Activated CD8-positive, alpha-beta memory T cell treated with anti-CD3 and anti-CD28 coated beads, Interleukin-2, amount 10 ng/mL, durations not matched to agents 7 days and 5 days (primary cell): ENCODE measurements around the gene TMED5. TPM values are rescaled to one million over a fixed set of nuclear protein-coding genes. Genes with fewer than 3 reads are reported as not detected.

Experiments
- ATAC-seq: fragments of 150-1000 bp; cut with Tn5 transposase; one replicate; pipeline ENCODE4 v1.10.0; 2021; ENCODE audit warnings: moderate library complexity
- CTCF ChIA-PET: fragments of 350-600 bp; sonication (Branson Sonifier 250); formaldehyde crosslinking; loops from one replicate; lab custom pipeline; 2021; ENCODE audit warnings: antibody characterized with exemption; lab: Charles Lee
- DNase-seq: peaks from one replicate; pipeline ENCODE4 v3.0.0-alpha.2; 2020
- H3K27ac Mint-ChIP-seq: one replicate; pipeline ENCODE4 v1.8.0; 2021; ENCODE audit warnings: mild to moderate bottlenecking, mixed read lengths
- H3K27me3 Mint-ChIP-seq: one replicate; pipeline ENCODE4 v1.8.0; 2021; ENCODE audit warnings: mixed read lengths
- H3K36me3 Mint-ChIP-seq: one replicate; pipeline ENCODE4 v1.8.0; 2021; ENCODE audit warnings: mild to moderate bottlenecking, mixed read lengths
- H3K4me1 Mint-ChIP-seq: one replicate; pipeline ENCODE4 v1.8.0; 2021; ENCODE audit warnings: mixed read lengths
- H3K4me3 Mint-ChIP-seq: one replicate; pipeline ENCODE4 v1.8.0; 2021; ENCODE audit warnings: mild to moderate bottlenecking, moderate library complexity, mixed read lengths
- H3K9me3 Mint-ChIP-seq: one replicate; pipeline ENCODE4 v1.8.0; 2022; ENCODE audit warnings: low read depth, mixed read lengths
- total RNA-seq, 2 experiments: library from RNA; stranded (reverse); gene quantifications; one replicate each; pipeline ENCODE4 v1.2.3, GENCODE V29; 2021

The TMED5 gene
- total RNA-seq, 2 experiments from 2014 or later = 42.9 to 48.2 TPM

DNA sequence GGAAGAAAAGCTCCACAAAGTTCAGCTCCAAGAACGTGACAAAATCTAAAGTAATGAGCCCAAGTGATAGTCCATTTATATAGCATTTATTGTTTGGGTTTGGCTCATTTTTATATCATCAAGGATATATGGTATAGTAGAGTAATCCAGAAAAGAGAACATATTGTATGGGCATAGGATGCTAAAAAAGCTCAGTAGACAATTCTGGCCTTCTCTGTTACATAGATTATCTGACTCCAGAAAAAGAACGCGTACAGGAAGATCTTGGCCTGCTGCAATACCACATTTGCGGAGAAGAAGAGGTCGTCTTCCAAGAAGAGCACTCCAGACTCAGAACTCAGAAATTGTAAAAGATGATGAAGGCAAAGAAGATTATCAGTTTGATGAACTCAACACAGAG is 43.8 kb downstream of the TMED5 start:
- DNase-seq (no peak), ATAC-seq (no peak)
- Mint-ChIP-seq H3K27ac (no peak overlapping the region), H3K27me3 (no peaks in the 10 kb centered on the region), H3K4me1 (no peaks in the 10 kb centered on the region), H3K4me3 (no peak overlapping the region), H3K9me3 (no peaks in the 10 kb centered on the region), H3K36me3 (peaks cover 30% of the 10 kb centered on the region)
- CTCF ChIA-PET = interaction anchor here (0.6 to 1.2 kb wide), 2 partner anchors 74 to 761 kb away, joined by 3 to 4 read pairs; no protein-coding TSS in a partner anchor

DNA sequence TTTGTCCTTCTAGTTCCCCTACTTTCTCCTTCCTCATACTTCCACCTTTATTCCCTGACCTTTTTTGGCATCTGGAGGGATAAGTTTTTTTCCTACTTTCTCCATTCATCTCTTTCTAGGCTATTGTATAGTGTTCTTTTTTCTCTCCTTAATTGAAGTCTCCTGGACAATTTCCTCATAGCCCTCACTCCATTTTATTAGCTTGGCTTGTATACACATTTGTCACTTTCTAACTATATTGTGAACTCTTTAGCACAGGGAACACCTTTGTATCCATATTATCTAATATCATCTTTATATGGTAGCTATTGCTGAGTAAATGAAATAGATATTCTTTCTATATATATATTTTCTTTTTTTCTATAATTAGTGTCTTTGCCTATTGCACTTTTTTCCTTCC is 47.6 kb downstream of the TMED5 start:
- H3K27ac Mint-ChIP-seq = no peak overlapping the region
- H3K36me3 Mint-ChIP-seq = peaks cover 26% of the 10 kb centered on the region
- DNase-seq = no peak
- no peaks in the 10 kb centered on the region for H3K27me3 Mint-ChIP-seq
- no peaks in the 10 kb centered on the region for H3K9me3 Mint-ChIP-seq
- no peaks in the 10 kb centered on the region for H3K4me1 Mint-ChIP-seq
- ATAC-seq = no peak
- no peak overlapping the region for H3K4me3 Mint-ChIP-seq
- CTCF ChIA-PET = no interaction called here

DNA sequence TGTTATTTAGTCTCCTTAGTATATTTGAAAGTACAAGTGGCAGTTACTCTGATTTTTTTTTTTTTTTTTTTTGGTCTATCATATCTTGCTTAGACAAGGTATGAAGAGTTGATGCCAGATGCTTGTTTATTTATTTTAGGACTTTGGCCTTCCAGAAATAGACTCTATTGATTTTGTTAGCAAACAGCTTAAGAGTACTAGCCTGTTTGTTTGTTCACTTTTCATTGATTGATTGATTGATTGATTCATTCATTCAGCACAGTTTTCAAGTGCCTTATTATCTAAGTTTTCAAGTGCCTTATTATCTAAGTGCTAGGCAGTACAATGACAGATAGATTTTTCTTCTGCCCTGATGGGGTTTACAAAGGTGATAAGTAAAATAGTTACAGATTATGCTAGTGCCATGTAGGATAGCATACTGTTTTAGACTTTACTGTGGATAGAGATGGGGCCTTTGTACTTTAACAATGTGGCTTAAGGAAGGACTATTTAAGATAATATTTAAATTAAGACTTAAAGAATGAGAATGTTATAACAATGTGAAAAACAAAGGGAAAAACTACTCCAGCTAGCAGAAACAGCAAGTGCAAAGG is 50.6 kb downstream of the TMED5 start:
- DNase-seq (no peak), ATAC-seq (no peak)
- Mint-ChIP-seq H3K4me3 (no peak overlapping the region), H3K27me3 (no peaks in the 10 kb centered on the region), H3K4me1 (peaks cover 4% of the 10 kb centered on the region), H3K27ac (no peak overlapping the region), H3K36me3 (peaks cover 23% of the 10 kb centered on the region), H3K9me3 (no peaks in the 10 kb centered on the region)
- CTCF ChIA-PET = no interaction called here

DNA sequence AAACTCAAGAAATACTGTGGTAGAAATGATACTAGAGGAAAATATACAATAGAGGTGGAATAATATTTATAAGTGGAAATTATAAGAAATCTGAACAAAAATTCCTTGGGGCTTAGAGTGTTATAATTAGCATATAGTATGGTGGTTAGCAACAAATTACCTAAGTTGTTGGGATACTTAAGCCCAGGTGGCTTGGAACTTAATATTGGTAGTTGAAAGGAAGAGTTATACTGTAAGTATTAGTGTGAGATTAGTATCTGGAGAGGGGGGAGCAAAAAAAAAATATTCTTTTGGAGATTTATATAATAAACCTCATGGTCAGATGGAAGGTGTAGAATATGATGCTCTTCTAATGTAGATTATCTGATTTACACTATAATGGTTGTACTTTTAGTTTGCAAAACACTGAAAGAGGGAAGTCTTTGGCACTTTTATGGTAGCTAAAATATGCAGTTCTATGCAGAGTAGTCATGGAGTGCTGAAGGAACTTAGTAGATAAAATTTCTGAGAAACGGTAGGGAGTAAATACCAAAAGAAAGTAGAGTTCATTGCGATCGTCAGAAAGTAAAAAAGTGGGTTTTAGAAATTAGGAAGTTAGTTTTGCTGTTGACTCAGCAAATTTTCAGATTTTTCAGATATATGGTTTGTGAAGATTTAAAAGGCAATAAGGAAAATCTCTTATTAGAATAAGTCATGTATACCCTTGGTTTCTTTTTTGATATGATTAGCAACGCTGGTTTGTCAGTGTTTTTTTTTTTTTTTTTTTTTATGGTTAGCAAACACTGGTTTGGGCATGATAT is 55.5 kb downstream of the TMED5 start:
- no peaks in the 10 kb centered on the region for H3K27me3 Mint-ChIP-seq
- ATAC-seq = no peak
- H3K4me1 Mint-ChIP-seq = peaks cover 12% of the 10 kb centered on the region
- CTCF ChIA-PET = interaction anchor here (0.8 kb wide), 1 partner anchor 9 kb away, joined by 3 read pairs; no protein-coding TSS in a partner anchor
- DNase-seq = no peak
- H3K4me3 Mint-ChIP-seq = no peak overlapping the region
- peaks cover 34% of the 10 kb centered on the region for H3K36me3 Mint-ChIP-seq
- no peaks in the 10 kb centered on the region for H3K9me3 Mint-ChIP-seq
- H3K27ac Mint-ChIP-seq = peak overlapping the region; percentile 12

DNA sequence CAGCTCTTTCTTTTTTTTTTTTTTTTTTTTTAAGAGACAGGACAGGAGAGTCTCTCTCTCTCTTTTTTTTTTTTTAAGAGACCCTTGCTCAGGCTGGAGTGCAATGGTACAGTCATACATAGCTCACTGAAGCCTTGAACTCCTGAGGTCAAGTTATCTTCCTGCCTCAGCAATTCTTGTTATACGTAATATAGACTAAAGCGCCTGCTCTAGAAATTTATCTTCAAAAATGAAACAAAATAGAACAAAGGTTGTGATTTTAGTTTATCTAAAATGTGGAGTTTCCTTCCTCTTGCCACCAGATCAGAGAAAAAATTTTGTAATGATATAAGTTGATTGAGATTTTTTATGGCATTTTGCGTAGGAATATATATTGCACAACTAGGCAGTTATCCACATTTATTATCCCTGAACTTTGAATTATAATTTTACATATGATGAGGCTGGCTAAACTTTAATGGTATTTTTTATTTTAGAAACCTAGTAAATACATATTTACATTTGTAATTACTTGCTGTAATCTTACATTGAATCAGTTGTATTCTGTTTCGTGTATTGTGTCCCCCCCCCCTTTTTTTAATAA is 56.9 kb downstream of the TMED5 start:
- H3K27me3 Mint-ChIP-seq = no peaks in the 10 kb centered on the region
- ATAC-seq = no peak

DNA sequence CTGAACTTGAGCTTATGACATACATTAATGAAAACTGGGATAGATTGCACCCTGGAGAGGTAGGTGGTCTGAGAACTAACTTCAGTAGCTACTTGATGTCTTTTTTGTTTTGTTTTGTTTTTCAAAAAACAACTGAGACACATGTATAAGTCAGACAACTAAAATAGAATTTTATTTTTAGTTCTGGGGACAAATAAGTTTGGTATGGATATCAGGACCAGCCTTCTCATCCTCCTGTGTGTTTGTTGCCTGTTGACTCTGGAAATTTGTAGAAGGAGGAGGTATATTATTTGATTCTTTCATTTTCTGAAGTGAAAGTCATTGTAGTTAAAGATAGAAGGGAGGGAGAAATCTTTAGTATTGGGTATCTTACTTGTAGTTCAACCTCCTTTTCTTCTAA is 59.6 kb downstream of the TMED5 start:
- H3K36me3 Mint-ChIP-seq = peaks cover 47% of the 10 kb centered on the region
- CTCF ChIA-PET = interaction anchor here (1.4 kb wide), 1 partner anchor 97 kb away, joined by 3 read pairs; no protein-coding TSS in a partner anchor
- no peak for DNase-seq
- H3K4me3 Mint-ChIP-seq = no peak overlapping the region
- H3K9me3 Mint-ChIP-seq = no peaks in the 10 kb centered on the region
- no peak for ATAC-seq
- H3K4me1 Mint-ChIP-seq = peaks cover 10% of the 10 kb centered on the region
- H3K27me3 Mint-ChIP-seq = no peaks in the 10 kb centered on the region
- H3K27ac Mint-ChIP-seq = no peak overlapping the region

More for the DNA sequence above, 56.9 kb downstream of the TMED5 start:
- CTCF ChIA-PET = interaction anchor here (0.6 kb wide), 1 partner anchor 180 kb away, joined by 5 read pairs; no protein-coding TSS in a partner anchor
- Mint-ChIP-seq H3K9me3 (no peaks in the 10 kb centered on the region), H3K4me3 (no peak overlapping the region), H3K27ac (no peak overlapping the region), H3K36me3 (peaks cover 39% of the 10 kb centered on the region), H3K4me1 (peaks cover 12% of the 10 kb centered on the region)
- no peak for DNase-seq

DNA sequence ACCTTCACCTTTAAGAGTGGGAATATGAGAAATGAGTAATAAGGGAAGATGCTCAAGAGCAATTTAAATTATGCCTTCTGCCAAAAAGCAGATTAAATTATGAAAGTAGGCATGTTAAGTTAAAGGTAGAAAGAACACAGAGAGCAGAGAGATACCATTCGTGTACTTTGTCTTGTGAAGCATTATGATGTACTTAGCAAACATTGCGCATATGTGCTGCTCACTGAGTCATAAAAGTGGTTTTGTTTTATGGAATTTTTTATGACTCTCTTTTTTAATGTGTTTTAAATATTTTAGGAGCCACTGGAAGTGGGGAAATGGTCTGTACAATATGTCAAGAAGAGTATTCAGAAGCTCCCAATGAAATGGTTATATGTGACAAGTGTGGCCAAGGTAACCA is 65.8 kb downstream of the TMED5 start:
- Mint-ChIP-seq H3K27ac (no peak overlapping the region), H3K9me3 (no peaks in the 10 kb centered on the region), H3K36me3 (peaks cover 41% of the 10 kb centered on the region), H3K4me3 (no peak overlapping the region), H3K27me3 (no peaks in the 10 kb centered on the region), H3K4me1 (peaks cover 9% of the 10 kb centered on the region)
- ATAC-seq (no peak), DNase-seq (no peak)
- CTCF ChIA-PET = no interaction called here

DNA sequence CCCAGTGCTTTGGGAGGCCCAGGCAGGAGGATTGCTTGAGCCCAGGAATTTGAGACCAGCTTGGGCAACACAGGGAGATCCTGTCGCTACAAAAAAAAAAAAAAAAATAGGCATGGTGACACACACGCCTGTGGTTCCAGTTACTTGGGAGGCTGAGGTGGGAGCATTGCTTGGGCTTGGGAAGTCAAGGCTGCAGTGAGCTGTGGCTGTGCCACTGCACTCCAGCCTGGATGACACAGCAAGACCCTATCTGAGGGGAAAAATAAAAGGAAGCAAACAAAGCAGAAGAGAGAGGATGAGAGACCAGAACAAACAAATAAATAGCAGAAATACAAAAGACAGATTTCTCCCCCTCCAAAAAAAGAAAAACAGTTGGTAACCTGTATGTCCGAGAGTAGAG is 67.1 kb downstream of the TMED5 start:
- no peaks in the 10 kb centered on the region for H3K27me3 Mint-ChIP-seq
- DNase-seq (no peak), ATAC-seq (no peak)
- no peak overlapping the region for H3K27ac Mint-ChIP-seq
- CTCF ChIA-PET = no interaction called here
- H3K4me3 Mint-ChIP-seq = no peak overlapping the region
- H3K36me3 Mint-ChIP-seq = peaks cover 40% of the 10 kb centered on the region
- H3K9me3 Mint-ChIP-seq = peaks cover 4% of the 10 kb centered on the region
- peaks cover 16% of the 10 kb centered on the region for H3K4me1 Mint-ChIP-seq

DNA sequence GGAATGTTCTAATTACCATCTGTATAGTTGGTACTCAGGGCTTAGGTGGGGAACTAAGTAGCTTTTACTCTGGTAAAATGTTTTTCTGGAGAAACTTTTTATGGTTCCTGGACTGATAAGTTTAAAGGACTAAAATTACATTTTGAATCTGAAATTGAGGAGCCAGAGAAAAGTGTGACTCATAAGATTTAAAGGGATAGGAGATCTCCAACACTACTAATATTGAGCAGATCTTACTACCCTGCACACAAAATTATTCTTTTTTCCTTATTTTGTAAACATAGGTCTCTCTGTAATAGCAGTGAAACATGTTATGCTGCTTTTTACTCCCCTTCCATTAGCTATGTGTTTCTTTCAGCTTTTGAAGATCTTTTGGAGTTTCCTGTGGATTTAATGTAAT is 68.7 kb downstream of the TMED5 start:
- Mint-ChIP-seq H3K4me3 (no peak overlapping the region), H3K4me1 (peaks cover 16% of the 10 kb centered on the region), H3K27me3 (no peaks in the 10 kb centered on the region), H3K9me3 (peaks cover 9% of the 10 kb centered on the region), H3K27ac (no peak overlapping the region), H3K36me3 (peaks cover 48% of the 10 kb centered on the region)
- CTCF ChIA-PET = no interaction called here
- ATAC-seq (no peak), DNase-seq (no peak)

DNA sequence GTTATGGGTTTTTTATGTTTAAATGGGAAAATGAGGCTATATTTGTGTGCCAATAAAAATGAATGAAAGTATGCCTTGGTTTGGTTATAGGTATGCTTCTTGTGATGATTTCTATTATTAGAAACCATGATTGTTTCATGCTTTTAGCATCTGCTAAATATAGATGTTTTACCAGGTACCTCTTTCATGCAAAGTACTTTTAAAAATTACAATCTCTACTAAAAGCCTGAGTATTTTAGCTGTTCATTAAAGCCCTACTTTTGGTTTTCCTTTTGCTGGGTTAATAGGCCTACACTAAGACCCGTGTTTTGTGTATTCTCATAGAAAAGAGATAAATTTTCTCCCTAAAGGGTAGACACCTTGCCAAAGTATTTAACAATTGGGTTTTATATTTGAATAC is 69.1 kb downstream of the TMED5 start:
- Mint-ChIP-seq H3K36me3 (peaks cover 49% of the 10 kb centered on the region), H3K4me1 (peaks cover 16% of the 10 kb centered on the region), H3K9me3 (peaks cover 10% of the 10 kb centered on the region), H3K4me3 (no peak overlapping the region), H3K27ac (no peak overlapping the region), H3K27me3 (no peaks in the 10 kb centered on the region)
- ATAC-seq (no peak), DNase-seq (no peak)
- CTCF ChIA-PET = no interaction called here

DNA sequence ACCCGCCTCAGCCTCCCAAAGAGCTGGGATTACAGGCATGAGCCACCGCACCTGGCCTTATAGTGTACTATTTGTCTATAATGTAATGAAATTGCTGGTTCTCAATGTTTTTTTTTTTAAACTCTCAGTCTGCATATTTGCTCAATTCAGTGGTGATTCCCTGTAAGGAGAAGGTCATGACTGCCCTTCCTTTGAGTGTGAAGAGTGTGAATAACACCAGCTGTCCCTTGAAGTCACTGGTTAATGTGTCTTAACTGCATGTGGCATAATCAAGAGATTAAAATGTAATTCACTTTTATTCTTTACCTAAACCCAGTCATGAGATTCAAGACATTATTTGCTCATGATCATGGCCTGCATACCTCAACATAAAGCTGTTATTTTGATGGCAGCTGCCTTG is 70.6 kb downstream of the TMED5 start:
- Mint-ChIP-seq H3K4me3 (no peak overlapping the region), H3K36me3 (peaks cover 54% of the 10 kb centered on the region), H3K9me3 (peaks cover 13% of the 10 kb centered on the region), H3K27ac (no peak overlapping the region), H3K27me3 (no peaks in the 10 kb centered on the region), H3K4me1 (peaks cover 16% of the 10 kb centered on the region)
- CTCF ChIA-PET = interaction anchor here (1.2 to 1.3 kb wide), 2 partner anchors 30 to 86 kb away, joined by 3 read pairs; no protein-coding TSS in a partner anchor
- ATAC-seq = no peak
- no peak for DNase-seq

DNA sequence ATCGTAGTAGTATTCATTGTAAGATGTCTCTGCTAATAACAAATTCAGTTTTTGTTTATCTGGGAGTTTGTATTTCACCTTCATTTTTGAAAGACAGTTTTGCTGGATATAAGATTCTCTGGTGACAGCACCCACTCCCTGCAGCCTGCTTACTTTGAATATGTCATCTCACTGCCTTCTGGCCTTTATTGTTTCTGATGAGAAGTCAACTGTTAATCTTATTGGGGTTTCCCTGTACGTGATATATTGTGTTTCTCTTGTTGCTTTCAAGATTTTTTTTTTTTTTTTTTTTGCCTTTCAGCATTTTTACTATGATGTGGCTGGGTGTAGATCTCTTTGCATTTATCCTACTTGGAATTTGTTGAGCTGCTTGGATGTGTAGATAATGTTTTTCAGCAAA is 71.9 kb downstream of the TMED5 start:
- Mint-ChIP-seq H3K36me3 (peaks cover 59% of the 10 kb centered on the region), H3K9me3 (peaks cover 13% of the 10 kb centered on the region), H3K27me3 (no peaks in the 10 kb centered on the region), H3K4me3 (no peak overlapping the region), H3K27ac (no peak overlapping the region), H3K4me1 (peaks cover 16% of the 10 kb centered on the region)
- CTCF ChIA-PET = interaction anchor here (0.7 kb wide), 1 partner anchor 74 kb away, joined by 4 read pairs; no protein-coding TSS in a partner anchor
- ATAC-seq (no peak), DNase-seq (no peak)

DNA sequence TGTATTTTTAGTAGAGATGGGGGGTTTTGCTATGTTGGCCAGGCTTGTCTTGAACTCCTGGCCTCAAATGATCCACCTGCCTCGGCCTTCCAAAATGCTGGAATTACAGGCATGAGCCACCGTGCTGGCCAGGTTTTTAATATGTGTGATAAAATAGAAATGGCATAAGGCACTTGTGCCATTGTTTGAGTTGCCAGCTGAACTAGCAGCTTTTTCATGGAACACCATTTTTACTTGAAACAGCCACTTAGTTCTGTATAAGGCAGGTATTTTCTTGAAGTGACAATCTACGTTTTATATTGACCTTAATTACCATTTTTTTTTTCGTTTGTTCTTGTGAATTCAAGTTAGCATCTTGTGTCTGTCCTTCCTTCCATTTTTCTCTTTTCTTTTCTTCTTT is 72.8 kb downstream of the TMED5 start:
- peaks cover 13% of the 10 kb centered on the region for H3K9me3 Mint-ChIP-seq
- H3K27me3 Mint-ChIP-seq = no peaks in the 10 kb centered on the region
- no peak overlapping the region for H3K4me3 Mint-ChIP-seq
- ATAC-seq = no peak
- no peak overlapping the region for H3K27ac Mint-ChIP-seq
- CTCF ChIA-PET = no interaction called here
- peaks cover 60% of the 10 kb centered on the region for H3K36me3 Mint-ChIP-seq
- peaks cover 18% of the 10 kb centered on the region for H3K4me1 Mint-ChIP-seq
- no peak for DNase-seq
